PC-9 (cell line): ENCODE measurements around the gene FAM184A. TPM values are rescaled to one million over a fixed set of nuclear protein-coding genes. Genes with fewer than 3 reads are reported as not detected.

Experiments used
- BruUV-seq: library from RNA; stranded (reverse); fragments of 400-500 nt; replicated peaks from 2 replicates; lab custom pipeline; 2021; lab: Mats Ljungman, UMichigan
- CTCF ChIA-PET: fragments of 300-600 bp; sonication (Branson Sonifier 250); formaldehyde crosslinking; loops from one replicate; lab custom pipeline; 2022; ENCODE audit warnings: antibody characterized with exemption; lab: Charles Lee
- POLR2A ChIA-PET: fragments of 300-600 bp; sonication (Branson Sonifier 250); formaldehyde crosslinking; loops from one replicate; lab custom pipeline; 2022; ENCODE audit warnings: antibody characterized with exemption; ENCODE audit not compliant: unreplicated experiment; lab: Charles Lee
- DNase-seq, 2 experiments: peaks; one replicate each; pipeline versions ENCODE4 v3.0.0 to v3.0.0-alpha.2; 2015 to 2022; ENCODE audit warnings: mixed read lengths in 1 of 2
- H2AFZ ChIP-seq: fragments of 200-600 bp; sonication (generic); 2 replicates; pipeline ENCODE4 v1.8.1; 2017; ENCODE audit warnings: antibody characterized with exemption
- H3F3A ChIP-seq: fragments of 200-600 bp; sonication (generic); 2 replicates; pipeline ENCODE4 v1.8.1; 2017; ENCODE audit warnings: antibody characterized with exemption, mild to moderate bottlenecking, low read depth; ENCODE audit not compliant: insufficient read depth
- H3K27ac ChIP-seq: fragments of 200-600 bp; sonication (generic); 2 replicates; pipeline ENCODE4 v1.6.1; 2016; ENCODE audit warnings: mixed run types
- H3K27me3 ChIP-seq: fragments of 200-600 bp; sonication (generic); 2 replicates; pipeline ENCODE4 v1.6.1; 2016; ENCODE audit warnings: low read depth, mixed run types; ENCODE audit not compliant: insufficient read depth
- H3K36me3 ChIP-seq: fragments of 200-600 bp; sonication (generic); 2 replicates; pipeline ENCODE4 v1.6.1; 2016; ENCODE audit warnings: low read depth, mixed run types
- H3K4me1 ChIP-seq: fragments of 200-600 bp; sonication (generic); replicated peaks from 2 replicates; pipeline ENCODE4 v1.6.1; 2016; ENCODE audit warnings: mixed run types; ENCODE audit not compliant: insufficient read depth
- H3K4me2 ChIP-seq: fragments of 200-600 bp; sonication (generic); 2 replicates; pipeline ENCODE4 v1.6.1; 2017; ENCODE audit warnings: mixed run types
- H3K4me3 ChIP-seq: fragments of 200-600 bp; sonication (generic); 2 replicates; pipeline ENCODE4 v1.6.1; 2016; ENCODE audit warnings: mixed run types
- H3K79me2 ChIP-seq: fragments of 200-600 bp; sonication (generic); 2 replicates; pipeline ENCODE4 v1.6.1; 2017; ENCODE audit warnings: low read depth, mixed run types
- H3K9me2 ChIP-seq: fragments of 200-600 bp; sonication (generic); 2 replicates; pipeline ENCODE4 v1.8.1; 2017; ENCODE audit warnings: mild to moderate bottlenecking; ENCODE audit not compliant: insufficient read depth
- H3K9me3 ChIP-seq: fragments of 200-600 bp; sonication (generic); 2 replicates; pipeline ENCODE4 v1.8.1; 2016; ENCODE audit warnings: low read depth; ENCODE audit not compliant: insufficient read depth
- H4K20me1 ChIP-seq: fragments of 200-600 bp; sonication (generic); 2 replicates; pipeline ENCODE4 v1.8.1; 2017; ENCODE audit not compliant: insufficient read depth
- CTCF ChIP-seq: fragments of 200-600 bp; sonication (generic); conservative IDR thresholded peaks from 2 replicates; pipeline ENCODE4 v1.6.1; 2017; ENCODE audit warnings: mixed run types, antibody characterized with exemption, mild to moderate bottlenecking, moderate library complexity
- EZH2 ChIP-seq: fragments of 200-600 bp; sonication (generic); IDR thresholded peaks from 2 replicates; pipeline ENCODE4 v1.8.0; 2017; ENCODE audit warnings: antibody characterized with exemption, low read depth
- intact Hi-C: fragments of 100-400 bp; cut with micrococcal nuclease; formaldehyde crosslinking; loops from one replicate; pipeline ENCODE4 v1.10.0; 2022; ENCODE audit not compliant: unreplicated experiment
- total RNA-seq: library from RNA; stranded (reverse); gene quantifications from 2 replicates; pipeline ENCODE4 v1.2.3, GENCODE V29; 2021

FAM184A gene
- total RNA-seq, 1 experiment from 2014 or later: 0.85 TPM

GRCh38 chr6:118934461-118935330 lies 143.8 kb downstream of the FAM184A start, which contains the start of gene MCM9:
TSS of gene MCM9 (minus strand) at chr6:118935159. CDS start at chr6:118931723, 3,436 bp downstream.
- CTCF ChIA-PET: interaction anchor here (0.6 kb wide), 1 partner anchor 579 kb away, joined by 4 read pairs; no protein-coding TSS in a partner anchor
- no TSS peak for BruUV-seq

GRCh38 chr6:118933855-118934460 lies 144.5 kb downstream of the FAM184A start:
- Histone ChIP-seq H3K27ac (no peak overlapping the region), H3K9me3 (peaks cover 4% of the 10 kb centered on the region; the same call in 1 of the 2 replicates), H2AFZ (no peak overlapping the region; the same call in 1 of the 2 replicates), H3F3A (peaks cover 38% of the 10 kb centered on the region), H4K20me1 (no peaks in the 10 kb centered on the region), H3K36me3 (peaks cover 35% of the 10 kb centered on the region), H3K4me1 (peaks cover 44% of the 10 kb centered on the region), H3K4me3 (peak overlapping the region; percentile 77), H3K79me2 (peaks cover 65% of the 10 kb centered on the region), H3K27me3 (no peaks in the 10 kb centered on the region), H3K4me2 (peak overlapping the region; percentile 83), H3K9me2 (no peaks in the 10 kb centered on the region)
- TF ChIP-seq EZH2: no peak
- no peak for TF ChIP-seq CTCF
- ChIA-PET POLR2A (interaction anchor here (0.5 kb wide), 1 partner anchor 283 kb away, joined by 8 read pairs; the partner anchor contains the start of gene CEP85L), CTCF (no interaction called here)
- DNase-seq: no peak
- no TSS peak for BruUV-seq
- intact Hi-C loops: loop anchor here (1.0 kb wide), 1 partner anchor 40 kb away; the partner anchor contains the start of gene ASF1A

More at GRCh38 chr6:118934461-118935330, 143.8 kb downstream of the FAM184A start, which contains the start of gene MCM9:
- H3K27me3 ChIP-seq: no peaks in the 10 kb centered on the region
- H3K9me2 ChIP-seq: no peaks in the 10 kb centered on the region
- H3K36me3 ChIP-seq: peaks cover 27% of the 10 kb centered on the region
- peak within 1 kb of the TSS; percentile 77 for H3K4me3 ChIP-seq
- H3K27ac ChIP-seq: peak within 1 kb of the TSS; percentile 83
- H3K9me3 ChIP-seq: peaks cover 4% of the 10 kb centered on the region; the same call in 1 of the 2 replicates
- intact Hi-C loops: loop anchor here (1.0 kb wide), 1 partner anchor 40 kb away; the partner anchor contains the start of gene ASF1A
- H3K4me1 ChIP-seq: peaks cover 44% of the 10 kb centered on the region
- peak within 1 kb of the TSS; percentile 95 for H2AFZ ChIP-seq
- H3K4me2 ChIP-seq: peak within 1 kb of the TSS; percentile 83
- no peak for TF ChIP-seq CTCF
- POLR2A ChIA-PET: interaction anchor here (0.5 to 0.7 kb wide), 3 partner anchors 41 to 283 kb away, joined by 4 to 8 read pairs (median 6); partner anchors contain the start of gene CEP85L
- no peaks in the 10 kb centered on the region for H4K20me1 ChIP-seq
- H3F3A ChIP-seq: peaks cover 38% of the 10 kb centered on the region
- peak; percentile 81 to 93 for DNase-seq
- H3K79me2 ChIP-seq: peaks cover 57% of the 10 kb centered on the region

DNA sequence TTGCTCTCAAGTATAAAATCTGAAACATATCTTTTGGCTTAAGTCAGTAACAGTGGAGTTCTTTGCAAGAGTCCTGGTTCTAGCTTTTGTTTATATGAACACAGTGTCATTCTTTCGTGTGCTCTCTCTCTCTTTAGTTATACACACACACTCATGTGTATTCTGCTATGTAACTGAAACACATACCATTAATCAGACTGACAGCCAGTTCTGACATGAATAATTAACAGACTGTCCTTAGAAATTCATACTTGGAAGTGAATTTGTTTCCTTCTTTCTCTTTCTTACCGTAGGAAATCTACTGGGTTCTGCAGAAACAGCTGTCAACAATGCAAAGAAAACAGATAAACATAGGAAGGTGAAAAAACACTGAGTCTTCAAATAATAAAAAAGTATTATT lies 146.0 kb downstream of the FAM184A start:
- Histone ChIP-seq H3K4me1 (peaks cover 44% of the 10 kb centered on the region), H3K4me2 (0 out of 2 replicates have a peak overlapping the region, but pooled peaks have one; percentile 0), H2AFZ (no peak overlapping the region), H3K4me3 (no peak overlapping the region), H3K9me2 (no peaks in the 10 kb centered on the region), H3K79me2 (peaks cover 69% of the 10 kb centered on the region), H3K36me3 (peaks cover 37% of the 10 kb centered on the region), H4K20me1 (no peaks in the 10 kb centered on the region), H3K27me3 (no peaks in the 10 kb centered on the region), H3K27ac (no peak overlapping the region), H3F3A (peaks cover 38% of the 10 kb centered on the region), H3K9me3 (no peaks in the 10 kb centered on the region)
- TF ChIP-seq EZH2: no peak
- no peak for TF ChIP-seq CTCF
- ChIA-PET POLR2A (no interaction called here), CTCF (no interaction called here)
- no peak for DNase-seq
- no TSS peak for BruUV-seq
- intact Hi-C loops: no loop called here
